PC-9 (cell line): Measurements from ENCODE around the gene NPEPL1. TPM values are rescaled to one million over a fixed set of nuclear protein-coding genes. Genes with fewer than 3 reads are reported as not detected.
A peak's percentile ranks its signal among the peaks of the same experiment; 100 is the strongest.

ENCODE experiments used
- BruUV-seq: library from RNA; stranded (reverse); fragments of 400-500 nt; replicated peaks from 2 replicates; lab custom pipeline; 2021; lab: Mats Ljungman, UMichigan
- CTCF ChIA-PET: fragments of 300-600 bp; sonication (Branson Sonifier 250); formaldehyde crosslinking; loops from one replicate; lab custom pipeline; 2022; ENCODE audit warnings: antibody characterized with exemption; lab: Charles Lee
- POLR2A ChIA-PET: fragments of 300-600 bp; sonication (Branson Sonifier 250); formaldehyde crosslinking; loops from one replicate; lab custom pipeline; 2022; ENCODE audit warnings: antibody characterized with exemption; ENCODE audit not compliant: unreplicated experiment; lab: Charles Lee
- DNase-seq, 2 experiments: peaks; one replicate each; pipeline versions ENCODE4 v3.0.0 to v3.0.0-alpha.2; 2015 to 2022; ENCODE audit warnings: mixed read lengths in 1 of 2
- H2AFZ ChIP-seq: fragments of 200-600 bp; sonication (generic); 2 replicates; pipeline ENCODE4 v1.8.1; 2017; ENCODE audit warnings: antibody characterized with exemption
- H3F3A ChIP-seq: fragments of 200-600 bp; sonication (generic); 2 replicates; pipeline ENCODE4 v1.8.1; 2017; ENCODE audit warnings: antibody characterized with exemption, mild to moderate bottlenecking, low read depth; ENCODE audit not compliant: insufficient read depth
- H3K27ac ChIP-seq: fragments of 200-600 bp; sonication (generic); 2 replicates; pipeline ENCODE4 v1.6.1; 2016; ENCODE audit warnings: mixed run types
- H3K27me3 ChIP-seq: fragments of 200-600 bp; sonication (generic); 2 replicates; pipeline ENCODE4 v1.6.1; 2016; ENCODE audit warnings: low read depth, mixed run types; ENCODE audit not compliant: insufficient read depth
- H3K36me3 ChIP-seq: fragments of 200-600 bp; sonication (generic); 2 replicates; pipeline ENCODE4 v1.6.1; 2016; ENCODE audit warnings: low read depth, mixed run types
- H3K4me1 ChIP-seq: fragments of 200-600 bp; sonication (generic); replicated peaks from 2 replicates; pipeline ENCODE4 v1.6.1; 2016; ENCODE audit warnings: mixed run types; ENCODE audit not compliant: insufficient read depth
- H3K4me2 ChIP-seq: fragments of 200-600 bp; sonication (generic); 2 replicates; pipeline ENCODE4 v1.6.1; 2017; ENCODE audit warnings: mixed run types
- H3K4me3 ChIP-seq: fragments of 200-600 bp; sonication (generic); 2 replicates; pipeline ENCODE4 v1.6.1; 2016; ENCODE audit warnings: mixed run types
- H3K79me2 ChIP-seq: fragments of 200-600 bp; sonication (generic); 2 replicates; pipeline ENCODE4 v1.6.1; 2017; ENCODE audit warnings: low read depth, mixed run types
- H3K9me2 ChIP-seq: fragments of 200-600 bp; sonication (generic); 2 replicates; pipeline ENCODE4 v1.8.1; 2017; ENCODE audit warnings: mild to moderate bottlenecking; ENCODE audit not compliant: insufficient read depth
- H3K9me3 ChIP-seq: fragments of 200-600 bp; sonication (generic); 2 replicates; pipeline ENCODE4 v1.8.1; 2016; ENCODE audit warnings: low read depth; ENCODE audit not compliant: insufficient read depth
- H4K20me1 ChIP-seq: fragments of 200-600 bp; sonication (generic); 2 replicates; pipeline ENCODE4 v1.8.1; 2017; ENCODE audit not compliant: insufficient read depth
- EZH2 ChIP-seq: fragments of 200-600 bp; sonication (generic); IDR thresholded peaks from 2 replicates; pipeline ENCODE4 v1.8.0; 2017; ENCODE audit warnings: antibody characterized with exemption, low read depth
- intact Hi-C: fragments of 100-400 bp; cut with micrococcal nuclease; formaldehyde crosslinking; loops from one replicate; pipeline ENCODE4 v1.10.0; 2022; ENCODE audit not compliant: unreplicated experiment
- total RNA-seq: library from RNA; stranded (reverse); gene quantifications from 2 replicates; pipeline ENCODE4 v1.2.3, GENCODE V29; 2021
- TF ChIP-seq, protein P1 (sequence below): fragments of 200-600 bp; sonication (generic); conservative IDR thresholded peaks from 2 replicates; pipeline ENCODE4 v1.6.1; 2017; ENCODE audit warnings: mixed run types, antibody characterized with exemption, mild to moderate bottlenecking, moderate library complexity

Gene NPEPL1
- total RNA-seq, 1 experiment from 2014 or later: 24.0 TPM

DNA sequence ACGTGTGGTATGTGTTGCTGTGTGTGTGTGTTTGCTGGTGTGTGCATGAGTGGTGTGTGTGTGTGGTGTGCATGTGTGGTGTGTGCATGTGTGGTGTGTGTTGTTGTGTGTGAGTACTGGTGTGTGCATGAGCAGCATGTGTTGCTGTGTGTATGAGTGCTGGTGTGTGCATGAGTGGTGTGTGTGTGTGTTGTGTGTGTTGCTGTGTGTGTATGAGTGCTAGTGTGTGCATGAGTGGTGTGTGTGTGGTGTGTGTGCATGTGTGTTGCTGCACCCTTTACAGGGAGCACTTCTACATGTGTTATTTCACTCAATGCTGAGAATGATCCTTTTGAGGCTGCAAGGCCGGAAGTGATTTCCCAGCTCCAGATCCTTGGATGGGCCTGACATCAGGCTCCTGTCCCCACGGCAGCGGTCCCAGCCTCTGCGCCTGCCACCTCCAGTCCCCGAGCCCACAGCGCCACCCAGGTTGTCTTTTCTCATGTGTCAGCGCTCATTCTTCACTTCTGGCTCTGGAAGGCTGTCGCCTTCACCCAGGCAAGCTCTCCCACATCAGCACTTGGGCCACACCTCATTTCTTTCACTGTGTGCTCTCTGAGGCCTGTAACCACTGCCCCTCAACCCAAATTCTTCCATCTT lies 2.6 kb downstream of the NPEPL1 start:
- no peaks in the 10 kb centered on the region for H3K79me2 ChIP-seq
- ChIA-PET POLR2A (interaction anchor here (0.7 kb wide), 1 partner anchor 933 kb away, joined by 3 read pairs; no protein-coding TSS in a partner anchor), CTCF (no interaction called here)
- H3K9me3 ChIP-seq: no peaks in the 10 kb centered on the region
- peaks cover 12% of the 10 kb centered on the region for H3K4me1 ChIP-seq
- intact Hi-C loops: no loop called here
- DNase-seq: no peak
- H3K4me2 ChIP-seq: no peak overlapping the region
- no peak overlapping the region for H3K4me3 ChIP-seq
- TF ChIP-seq, protein P1, sequence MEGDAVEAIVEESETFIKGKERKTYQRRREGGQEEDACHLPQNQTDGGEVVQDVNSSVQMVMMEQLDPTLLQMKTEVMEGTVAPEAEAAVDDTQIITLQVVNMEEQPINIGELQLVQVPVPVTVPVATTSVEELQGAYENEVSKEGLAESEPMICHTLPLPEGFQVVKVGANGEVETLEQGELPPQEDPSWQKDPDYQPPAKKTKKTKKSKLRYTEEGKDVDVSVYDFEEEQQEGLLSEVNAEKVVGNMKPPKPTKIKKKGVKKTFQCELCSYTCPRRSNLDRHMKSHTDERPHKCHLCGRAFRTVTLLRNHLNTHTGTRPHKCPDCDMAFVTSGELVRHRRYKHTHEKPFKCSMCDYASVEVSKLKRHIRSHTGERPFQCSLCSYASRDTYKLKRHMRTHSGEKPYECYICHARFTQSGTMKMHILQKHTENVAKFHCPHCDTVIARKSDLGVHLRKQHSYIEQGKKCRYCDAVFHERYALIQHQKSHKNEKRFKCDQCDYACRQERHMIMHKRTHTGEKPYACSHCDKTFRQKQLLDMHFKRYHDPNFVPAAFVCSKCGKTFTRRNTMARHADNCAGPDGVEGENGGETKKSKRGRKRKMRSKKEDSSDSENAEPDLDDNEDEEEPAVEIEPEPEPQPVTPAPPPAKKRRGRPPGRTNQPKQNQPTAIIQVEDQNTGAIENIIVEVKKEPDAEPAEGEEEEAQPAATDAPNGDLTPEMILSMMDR: no peak
- no peak for TF ChIP-seq EZH2
- no peaks in the 10 kb centered on the region for H3K9me2 ChIP-seq
- no peaks in the 10 kb centered on the region for H3K27me3 ChIP-seq
- H3F3A ChIP-seq: peaks cover 26% of the 10 kb centered on the region
- no peak overlapping the region for H3K27ac ChIP-seq
- H2AFZ ChIP-seq: no peak overlapping the region
- H3K36me3 ChIP-seq: no peaks in the 10 kb centered on the region
- H4K20me1 ChIP-seq: no peaks in the 10 kb centered on the region
- BruUV-seq: TSS peak; percentile 14

DNA sequence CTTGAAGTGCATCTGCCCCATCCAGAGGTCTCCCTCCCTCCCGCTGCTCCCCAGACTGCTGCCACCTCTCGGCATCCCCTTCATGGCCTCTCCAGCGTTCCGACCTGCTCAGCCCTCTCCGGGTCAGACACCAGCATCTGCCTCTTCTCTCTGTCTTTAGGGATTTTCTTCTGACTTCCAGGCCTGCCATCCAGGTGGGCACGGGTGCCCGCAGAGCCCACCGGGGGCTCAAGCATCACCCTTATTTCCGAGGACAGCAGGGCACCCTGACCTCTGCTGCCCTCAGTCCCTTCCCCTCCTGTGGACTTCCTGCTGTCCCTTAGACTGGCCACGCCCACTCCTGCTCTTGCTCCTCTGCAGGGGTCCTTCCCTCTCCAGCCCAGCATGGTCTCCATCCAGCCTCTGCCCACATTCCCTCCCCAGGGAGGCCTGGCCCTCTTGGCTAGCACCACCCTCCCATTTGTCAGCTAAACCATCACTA lies 3.3 kb downstream of the NPEPL1 start:
- Histone ChIP-seq H3K36me3 (no peaks in the 10 kb centered on the region), H3K4me2 (no peak overlapping the region), H4K20me1 (no peaks in the 10 kb centered on the region), H3K27ac (no peak overlapping the region), H3K4me3 (no peak overlapping the region), H3F3A (peaks cover 19% of the 10 kb centered on the region), H3K9me2 (no peaks in the 10 kb centered on the region), H3K4me1 (peaks cover 12% of the 10 kb centered on the region), H3K79me2 (no peaks in the 10 kb centered on the region), H2AFZ (no peak overlapping the region), H3K9me3 (no peaks in the 10 kb centered on the region), H3K27me3 (no peaks in the 10 kb centered on the region)
- DNase-seq: no peak
- BruUV-seq: no TSS peak
- ChIA-PET POLR2A (interaction anchor here (0.7 kb wide), 1 partner anchor 934 kb away, joined by 3 read pairs; no protein-coding TSS in a partner anchor), CTCF (no interaction called here)
- intact Hi-C loops: no loop called here
- TF ChIP-seq EZH2: no peak
- TF ChIP-seq, protein P1: no peak

DNA sequence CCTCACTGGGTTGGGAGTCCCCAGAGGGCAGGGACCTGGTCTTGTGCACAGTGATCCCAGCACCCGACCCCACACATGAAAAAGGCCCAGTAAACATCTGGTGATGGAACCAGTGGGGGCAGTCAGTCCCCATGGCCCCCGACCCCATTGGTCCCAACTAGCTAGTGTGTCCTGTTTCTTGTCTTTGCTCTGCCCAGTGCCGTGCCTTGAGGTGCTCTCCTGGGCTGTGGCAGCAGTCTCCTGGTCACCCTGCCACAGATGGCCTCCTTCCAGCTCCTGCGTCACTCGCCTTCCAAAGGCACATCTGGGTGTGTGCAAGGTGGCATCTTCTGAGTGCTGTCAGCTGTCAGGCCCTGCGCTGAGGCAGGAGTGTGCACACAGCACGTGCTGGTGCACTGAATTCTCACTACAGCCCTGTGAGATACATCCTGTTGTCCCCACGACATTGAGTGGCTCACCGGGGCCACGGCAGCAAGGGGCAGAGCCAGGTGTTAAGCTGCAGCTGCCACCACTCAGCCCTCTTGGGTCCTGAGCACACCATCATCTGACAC lies 3.9 kb downstream of the NPEPL1 start:
- Histone ChIP-seq H3K4me2 (no peak overlapping the region), H3K79me2 (no peaks in the 10 kb centered on the region), H3F3A (peaks cover 14% of the 10 kb centered on the region), H3K36me3 (no peaks in the 10 kb centered on the region), H4K20me1 (no peaks in the 10 kb centered on the region), H3K9me2 (no peaks in the 10 kb centered on the region), H3K4me3 (no peak overlapping the region), H3K9me3 (no peaks in the 10 kb centered on the region), H2AFZ (no peak overlapping the region), H3K4me1 (peaks cover 12% of the 10 kb centered on the region), H3K27ac (no peak overlapping the region), H3K27me3 (no peaks in the 10 kb centered on the region)
- no TSS peak for BruUV-seq
- CTCF ChIA-PET: no interaction called here
- intact Hi-C loops: no loop called here
- TF ChIP-seq, protein P1: no peak
- POLR2A ChIA-PET: no interaction called here
- DNase-seq: no peak
